RPMI7951 (cell line): ENCODE data around the gene KLHL29. TPM values are rescaled to one million over a fixed set of nuclear protein-coding genes. Genes with fewer than 3 reads are reported as not detected.
"Not testable (repeated sequence)": the region's sequence is repeated elsewhere in the genome, so short reads cannot be mapped to it uniquely, and the experiment has no call there.

Experiments used
- DNase-seq: peaks from one replicate; pipeline ENCODE4 v3.0.0-alpha.2; 2012; ENCODE audit warnings: low read depth
- total RNA-seq: library from RNA; depleted of rRNA; stranded (reverse); fragments of >200 nt; shearing (Covaris generic); gene quantifications from 2 replicates; pipeline ENCODE4 v1.2.3, GENCODE V29; 2014

KLHL29 gene
- total RNA-seq, 1 experiment from 2014 or later = 0.84 TPM

DNA sequence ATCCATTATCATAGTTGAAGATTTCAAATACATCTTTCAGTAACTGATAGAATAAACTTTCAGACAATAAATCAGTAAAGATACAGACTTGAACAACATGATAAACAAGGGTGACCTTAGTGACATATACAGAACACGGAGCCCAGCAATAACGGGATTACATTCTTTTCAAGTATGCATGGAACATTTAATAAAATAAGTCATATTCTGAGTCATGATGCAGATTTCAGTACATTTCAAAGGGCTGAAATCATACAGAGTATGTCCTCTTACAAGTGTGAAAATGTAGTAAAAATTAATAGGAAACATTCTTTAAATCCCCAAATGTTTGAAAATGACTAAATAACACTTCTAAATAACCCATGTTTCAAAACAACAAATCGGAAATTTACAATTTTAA lies 17.2 kb upstream of the KLHL29 start:
- no peak for DNase-seq

DNA sequence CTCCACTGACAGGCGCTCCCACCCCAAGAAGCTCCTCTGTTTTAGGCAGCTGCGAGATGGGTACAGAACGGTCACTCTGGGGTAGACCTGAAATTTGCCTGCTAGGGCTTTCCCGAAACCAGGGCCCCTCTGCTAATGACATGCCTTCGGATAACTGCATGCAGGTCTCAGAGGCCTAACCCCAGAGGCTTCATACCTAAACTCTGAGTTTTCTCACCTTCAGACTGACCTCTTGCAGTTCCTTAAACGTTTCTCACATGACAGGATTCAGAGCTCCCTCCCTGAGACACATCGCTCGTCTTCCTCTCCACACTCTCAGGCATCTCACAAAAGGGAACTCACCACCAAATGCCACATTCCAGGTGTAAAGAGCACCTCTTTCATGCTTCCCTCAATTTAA lies 11.3 kb upstream of the KLHL29 start:
- no peak for DNase-seq

DNA sequence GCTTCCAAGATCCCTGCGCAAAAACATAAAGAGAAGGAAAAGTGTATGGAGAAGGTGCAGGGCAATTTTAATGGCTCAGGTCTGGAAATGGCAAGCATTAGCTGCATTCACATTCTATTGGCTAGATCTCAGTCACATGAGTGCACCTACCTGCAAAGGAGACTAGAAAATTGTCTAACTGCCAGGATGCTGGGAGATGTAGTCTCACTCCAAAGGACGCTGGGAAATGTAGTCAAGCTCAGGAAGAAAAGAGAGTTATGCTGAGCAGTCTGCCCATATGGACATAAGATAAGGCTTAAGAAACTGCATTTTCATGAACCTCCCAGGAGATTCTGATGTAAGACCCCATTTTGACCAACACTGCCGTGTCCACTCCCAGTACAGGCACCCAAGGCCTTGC lies 9.5 kb upstream of the KLHL29 start:
- DNase-seq = no peak

DNA sequence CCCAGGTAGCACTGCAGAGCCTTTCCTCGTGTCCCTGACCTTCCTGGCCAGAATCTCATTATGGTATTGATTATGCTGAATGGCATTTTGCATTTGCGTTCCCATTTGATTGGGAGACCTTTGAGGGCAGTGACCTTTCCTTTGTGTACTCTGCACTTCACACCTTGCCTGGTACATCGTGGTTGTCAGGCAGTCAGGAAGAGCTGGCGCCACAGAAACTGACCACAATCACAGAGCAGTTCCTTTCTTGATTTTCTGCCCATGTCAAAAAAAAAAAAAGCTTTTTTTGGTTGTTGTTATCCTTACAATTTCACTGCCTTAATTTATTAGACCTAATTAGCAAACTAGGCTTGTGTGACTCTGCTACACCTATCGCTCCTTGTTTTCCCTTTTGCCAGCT lies 8.9 kb upstream of the KLHL29 start:
- no peak for DNase-seq

DNA sequence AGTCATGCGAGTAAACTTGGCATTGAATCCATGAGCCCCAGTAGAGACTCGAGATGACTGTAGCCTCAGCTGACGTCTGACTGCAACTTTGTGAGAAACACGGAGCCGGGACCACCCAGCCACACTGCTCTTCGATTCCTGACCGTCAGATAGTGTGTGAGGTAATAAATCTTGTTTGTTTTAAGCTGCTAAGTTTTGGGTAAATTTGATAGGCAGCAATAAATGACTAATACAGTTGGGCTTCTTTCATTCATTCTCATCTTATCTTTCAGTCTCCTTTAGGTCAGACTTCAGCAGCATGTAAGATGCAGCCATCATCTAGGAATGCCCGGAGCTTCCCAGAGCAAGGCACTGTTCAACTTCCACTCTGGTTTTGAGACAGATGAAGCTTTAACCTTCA lies 8.0 kb upstream of the KLHL29 start:
- DNase-seq = no peak

DNA sequence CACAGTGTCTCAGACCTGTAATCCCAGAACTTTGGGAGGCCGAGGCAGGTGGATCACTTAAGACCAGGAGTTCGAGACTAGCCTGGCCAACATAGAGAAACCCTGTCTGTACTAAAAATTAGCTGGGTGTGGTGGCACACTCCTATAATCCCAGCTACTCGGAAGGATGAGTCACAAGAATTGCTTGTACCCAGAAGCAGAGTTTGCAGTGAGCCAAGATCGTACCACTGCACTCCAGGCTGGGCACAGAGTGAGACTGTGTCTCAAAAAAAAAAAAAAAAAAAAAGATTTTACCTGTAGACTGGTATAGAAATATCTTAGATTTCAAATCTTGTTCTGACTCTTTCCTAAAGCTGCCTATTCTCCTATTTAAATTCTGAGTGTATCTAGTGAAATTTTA lies 7.2 kb upstream of the KLHL29 start:
- DNase-seq = no peak

DNA sequence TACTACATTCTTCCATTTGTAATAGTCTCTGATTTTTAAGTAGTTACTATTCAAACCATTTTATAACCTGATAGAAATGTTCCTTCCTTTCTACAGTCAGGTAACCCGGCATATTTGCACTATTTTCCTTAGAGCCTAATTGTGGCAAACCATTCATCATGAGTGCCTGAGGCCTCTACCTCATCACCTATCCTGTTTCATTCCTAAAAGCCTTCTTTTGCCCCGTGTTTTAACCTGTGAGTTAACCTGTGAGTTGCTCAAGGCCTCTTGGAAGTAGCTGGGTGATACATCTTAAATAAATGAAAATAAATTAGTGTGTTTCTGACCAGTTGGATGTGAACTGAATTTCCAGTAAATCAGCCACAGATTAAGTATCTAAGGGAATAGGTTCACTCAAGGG lies 6.5 kb upstream of the KLHL29 start:
- DNase-seq = no peak

DNA sequence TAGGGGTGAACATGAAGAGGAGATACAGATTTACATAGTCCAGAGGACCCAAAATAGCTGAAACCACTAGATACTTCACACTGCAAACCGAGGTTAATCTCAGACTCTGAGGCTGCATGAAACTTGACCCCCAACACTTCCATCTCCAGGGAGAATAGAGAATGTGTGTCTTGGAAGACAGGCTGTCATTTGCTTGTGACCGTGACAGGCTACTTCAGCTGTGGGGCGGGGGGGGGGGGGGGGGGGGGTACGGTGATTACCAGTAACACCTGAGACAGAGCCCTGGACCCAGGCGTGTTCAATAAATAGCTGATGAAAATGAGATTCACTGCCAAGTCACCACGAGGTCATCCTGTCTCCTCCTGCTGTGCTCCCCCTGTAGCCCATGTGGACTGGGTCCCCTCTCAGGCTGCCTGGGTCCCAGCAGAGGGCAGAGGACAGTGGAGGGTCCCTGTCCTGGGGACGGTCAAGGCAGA lies 5.7 kb upstream of the KLHL29 start:
- no peak for DNase-seq

DNA sequence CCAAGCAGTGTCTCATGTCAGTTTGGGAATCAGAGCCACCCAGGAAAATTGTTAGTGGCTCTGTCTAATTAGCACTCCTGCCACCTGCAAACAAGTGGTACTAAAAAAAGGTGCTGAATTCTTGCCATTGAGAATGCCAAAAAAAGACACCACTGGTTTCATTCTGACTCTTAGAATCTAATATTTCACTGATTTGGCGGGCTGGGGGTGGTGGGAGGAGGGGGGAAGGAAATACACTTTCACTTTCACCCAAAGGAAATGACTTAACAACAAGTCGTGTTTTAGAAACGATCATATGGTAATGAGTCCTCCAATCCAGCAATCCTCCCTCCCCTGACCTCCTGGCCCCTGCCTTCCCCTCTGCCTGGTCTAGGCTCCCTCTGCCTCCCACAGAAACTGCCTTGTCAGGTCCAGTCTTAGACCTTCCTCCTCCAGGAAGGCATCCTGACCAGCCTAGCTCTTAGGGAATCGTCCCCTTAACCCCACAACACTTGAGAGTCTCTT lies 4.4 kb upstream of the KLHL29 start:
- no peak for DNase-seq

DNA sequence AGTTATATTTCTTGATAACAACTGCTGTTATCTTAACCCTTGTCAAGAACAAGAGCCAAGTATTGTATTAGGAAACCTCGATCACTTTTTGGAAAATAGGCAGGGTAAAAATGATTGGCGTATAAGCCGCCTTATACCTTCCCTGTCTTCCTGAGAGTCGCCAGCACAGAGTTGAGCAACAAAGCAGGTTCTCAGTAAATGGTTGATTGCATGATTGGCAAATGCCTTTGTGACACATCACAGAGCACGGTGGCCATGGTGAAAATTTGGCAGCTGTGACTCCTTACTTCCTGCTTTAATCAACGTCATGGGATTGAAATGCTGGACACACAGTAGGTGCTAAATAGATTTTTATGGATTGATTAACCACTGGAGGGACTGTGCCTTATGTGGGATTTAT lies 3.9 kb upstream of the KLHL29 start:
- DNase-seq = peak; percentile 80

DNA sequence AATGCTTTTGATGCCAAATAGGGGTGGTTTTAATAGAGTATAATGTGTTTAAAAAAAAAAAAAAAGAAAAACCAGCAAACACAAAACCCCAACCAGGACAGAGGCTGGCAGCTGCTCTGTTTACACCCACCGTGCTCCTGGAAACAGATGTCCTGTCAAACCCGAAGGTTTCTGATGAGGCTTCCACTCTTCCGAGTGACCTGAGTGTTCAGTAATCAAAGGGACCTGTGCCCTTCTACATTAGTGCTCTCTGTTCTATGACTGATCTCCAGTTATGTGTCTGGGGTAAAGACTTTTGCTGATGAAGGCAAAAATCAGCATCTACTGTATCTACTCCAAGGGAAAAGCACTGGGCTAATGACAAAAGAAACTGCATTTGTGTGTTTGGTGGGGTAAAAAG lies 3.5 kb upstream of the KLHL29 start:
- DNase-seq = no peak

DNA sequence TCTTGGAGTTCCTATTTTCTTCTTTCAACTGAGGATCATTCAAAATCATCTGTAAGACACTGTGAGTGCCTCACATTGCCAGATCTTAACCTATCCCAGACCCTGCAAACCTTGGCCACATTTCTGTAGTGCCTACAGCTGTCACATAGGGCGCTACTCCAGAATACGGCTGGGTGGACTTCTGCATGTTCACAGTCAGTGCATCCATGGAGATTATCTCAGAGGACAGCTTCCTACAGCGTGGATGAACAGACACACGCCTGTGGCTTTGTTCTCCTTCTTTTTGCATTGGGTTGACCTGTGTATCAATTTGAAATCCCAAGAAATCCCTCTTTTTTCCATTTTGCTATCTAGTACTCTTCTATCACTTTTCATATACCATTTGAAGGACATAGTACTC lies 1.9 kb upstream of the KLHL29 start:
- DNase-seq = no peak

DNA sequence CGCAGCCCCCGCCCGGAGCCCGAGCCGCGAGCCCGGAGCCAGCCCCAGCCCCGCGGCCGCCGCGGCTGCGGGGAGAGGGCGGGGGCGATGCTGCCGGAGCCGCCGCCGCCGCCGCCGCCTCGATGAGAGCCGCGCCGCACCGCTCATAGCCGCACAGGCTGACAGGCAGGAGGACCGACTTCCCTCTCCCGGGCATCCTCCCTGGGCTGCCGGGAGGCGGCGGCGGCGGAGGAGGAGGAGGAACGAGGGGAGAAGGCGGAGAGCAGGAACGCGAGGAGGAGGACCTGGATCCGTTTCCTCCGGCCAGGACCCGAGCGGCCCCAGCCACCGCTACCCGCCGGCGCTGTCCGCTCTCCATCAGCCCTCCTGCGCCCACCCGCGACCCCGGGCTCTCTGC lies 370 bp downstream of the KLHL29 start:
- peak; percentile 30 for DNase-seq

DNA sequence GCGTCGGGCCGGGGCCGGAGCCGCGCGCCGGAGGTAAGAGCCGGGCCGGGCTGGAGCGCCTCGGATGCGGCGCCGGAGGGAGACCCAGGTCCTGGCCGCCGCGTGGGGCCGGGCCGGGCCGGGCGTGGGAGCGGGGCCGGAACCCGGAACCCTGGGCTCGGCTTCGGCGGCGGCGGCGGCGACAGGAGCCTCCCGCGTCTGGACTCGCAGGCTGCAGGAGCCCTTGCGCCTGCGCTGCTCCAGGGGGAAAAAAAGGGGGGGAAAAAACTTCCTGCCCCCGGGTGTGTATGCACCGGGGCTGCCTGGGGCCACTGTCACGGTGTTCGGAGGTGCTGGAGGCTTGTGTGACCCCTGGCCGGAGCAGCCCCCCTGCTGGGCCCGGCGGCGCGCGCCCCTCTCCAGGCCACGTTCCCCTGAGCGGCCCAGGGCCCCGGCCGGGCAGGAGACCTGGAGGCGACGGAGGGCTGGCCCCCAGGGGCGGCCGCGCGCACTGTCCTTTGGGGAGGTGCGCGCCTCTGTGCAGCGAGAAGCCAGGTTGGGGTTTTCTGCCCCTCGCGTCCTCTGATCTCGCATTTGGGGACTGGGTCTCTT lies 864 bp downstream of the KLHL29 start:
- no peak for DNase-seq

DNA sequence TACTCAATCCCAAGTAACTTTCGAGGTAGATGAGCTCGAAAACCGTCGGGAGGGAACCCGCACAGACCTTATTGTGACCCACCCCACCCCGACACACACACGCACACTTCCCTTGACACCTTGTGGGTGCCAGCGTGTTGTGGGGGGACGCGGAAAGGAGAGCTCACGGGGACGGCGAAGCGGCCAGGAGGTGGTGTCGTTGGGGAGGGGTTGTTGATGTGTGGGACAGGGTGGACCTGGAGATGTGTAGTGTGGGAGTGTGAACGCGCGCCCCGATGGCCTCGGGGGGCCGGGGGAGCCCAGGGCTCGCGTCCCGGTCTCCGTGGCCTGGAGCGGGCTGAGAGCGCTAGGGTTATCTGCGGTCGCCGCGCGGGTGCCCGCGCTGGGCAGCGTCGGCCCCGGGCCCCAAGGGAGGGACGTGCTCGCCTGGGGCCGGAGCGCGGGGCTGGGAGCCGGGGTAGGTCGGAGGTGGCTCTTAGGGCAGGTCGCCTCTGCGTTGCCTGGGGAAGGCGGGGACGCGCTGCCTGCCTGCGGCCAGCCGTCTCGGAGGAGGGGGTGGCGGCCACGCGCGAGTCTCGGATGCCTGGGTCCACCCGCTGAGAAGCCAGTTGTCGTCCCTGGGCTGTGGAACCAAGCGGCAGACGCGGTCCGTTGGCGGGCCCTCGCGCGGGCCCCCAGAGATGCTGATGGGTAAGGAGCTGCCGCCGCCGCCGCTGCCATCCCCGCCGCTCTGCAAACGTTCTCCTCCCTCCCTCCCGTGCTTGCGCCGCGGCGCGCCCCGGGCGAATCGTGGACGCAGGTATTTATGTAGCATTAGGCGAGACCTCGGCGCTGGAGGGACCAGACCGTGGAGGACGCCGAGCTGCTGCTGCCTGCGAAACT lies 1.6 kb downstream of the KLHL29 start:
- no peak for DNase-seq

DNA sequence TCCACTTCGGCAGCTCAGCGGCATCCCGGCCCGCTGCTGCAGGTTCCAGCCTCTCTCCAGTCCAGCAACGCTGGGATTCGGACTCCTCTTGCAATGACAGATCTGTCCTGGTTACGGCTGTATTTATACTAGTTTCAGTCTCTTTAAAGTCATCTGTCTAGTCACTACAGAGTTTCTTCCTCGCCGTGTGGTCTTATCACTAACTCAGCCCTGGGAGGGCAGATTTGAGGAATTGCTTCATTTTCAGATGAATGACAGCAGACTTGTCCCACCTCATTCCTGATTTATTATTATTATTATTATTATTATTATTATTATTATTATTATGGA lies 2.2 kb downstream of the KLHL29 start:
- no peak for DNase-seq

DNA sequence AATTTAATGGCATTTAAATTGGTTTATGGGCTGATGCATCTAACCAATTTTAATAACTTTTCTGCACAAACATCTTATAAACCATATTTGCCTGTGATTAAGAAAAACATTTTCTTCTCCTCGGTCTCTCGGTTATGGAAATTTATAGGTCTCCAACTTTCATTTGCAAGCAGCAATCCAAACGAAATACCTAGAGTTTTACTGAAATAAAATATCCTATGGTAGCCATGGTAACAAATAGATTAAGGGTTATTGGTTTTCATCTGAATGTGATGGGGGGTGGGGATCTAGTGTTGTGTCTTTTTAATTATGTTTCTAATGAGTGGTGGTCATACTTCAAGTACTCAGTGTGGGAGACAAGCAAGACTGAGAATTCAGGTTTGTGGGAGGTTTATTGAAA lies 2.9 kb downstream of the KLHL29 start:
- DNase-seq = no peak

DNA sequence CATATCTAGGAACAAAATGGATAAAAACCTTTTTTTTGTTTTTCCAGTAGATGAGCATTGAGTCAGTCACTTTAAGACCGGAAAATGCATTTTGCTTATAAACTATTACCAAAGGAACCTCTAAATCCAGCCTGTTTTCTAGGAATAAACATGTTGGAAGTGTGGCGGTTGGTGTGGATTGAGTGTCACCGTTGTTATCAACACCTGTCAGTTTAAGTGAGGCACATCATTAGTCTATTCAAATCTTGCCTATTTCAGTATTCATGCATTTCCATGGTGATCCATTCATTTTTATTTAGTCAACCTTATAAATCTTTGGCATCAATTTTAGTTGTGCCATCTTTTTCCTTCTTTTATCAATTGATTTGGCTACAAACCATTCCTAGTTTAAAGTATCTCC lies 3.3 kb downstream of the KLHL29 start:
- no peak for DNase-seq

DNA sequence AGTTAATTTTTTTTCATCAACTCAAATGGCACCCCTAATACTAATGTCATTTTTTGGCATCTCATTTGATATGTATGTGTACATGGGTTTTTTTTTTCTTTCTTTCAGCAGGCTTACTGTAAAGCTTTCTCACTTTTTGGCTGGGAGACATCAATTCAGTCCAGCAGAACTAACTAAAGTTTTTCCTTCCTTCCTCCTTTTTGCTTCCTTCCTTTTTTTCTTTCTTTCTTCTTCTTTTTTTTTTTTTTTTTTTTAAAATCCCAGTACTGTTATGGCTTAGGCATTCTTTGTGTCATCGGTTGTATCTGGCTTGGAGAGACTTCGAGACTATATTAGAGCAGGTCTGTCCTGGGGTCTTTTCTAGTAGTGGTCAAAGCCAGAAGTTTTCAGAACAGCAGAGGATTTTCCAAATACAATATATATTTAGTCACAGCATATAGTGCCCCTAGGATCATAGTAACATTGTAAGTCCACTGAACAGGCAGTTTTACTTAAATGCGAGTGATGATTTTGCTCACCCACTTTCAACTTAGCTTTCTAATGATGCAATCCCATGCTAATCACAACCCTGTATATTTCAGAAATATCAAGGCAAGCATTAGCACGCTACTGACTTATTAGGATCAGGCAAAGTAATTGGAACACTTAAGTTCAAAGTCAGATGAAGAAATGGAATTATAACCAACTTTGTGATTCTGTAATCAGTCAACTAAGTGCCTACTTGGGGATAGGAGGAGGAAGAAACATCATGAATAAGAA lies 4.0 kb downstream of the KLHL29 start:
- DNase-seq = no peak

DNA sequence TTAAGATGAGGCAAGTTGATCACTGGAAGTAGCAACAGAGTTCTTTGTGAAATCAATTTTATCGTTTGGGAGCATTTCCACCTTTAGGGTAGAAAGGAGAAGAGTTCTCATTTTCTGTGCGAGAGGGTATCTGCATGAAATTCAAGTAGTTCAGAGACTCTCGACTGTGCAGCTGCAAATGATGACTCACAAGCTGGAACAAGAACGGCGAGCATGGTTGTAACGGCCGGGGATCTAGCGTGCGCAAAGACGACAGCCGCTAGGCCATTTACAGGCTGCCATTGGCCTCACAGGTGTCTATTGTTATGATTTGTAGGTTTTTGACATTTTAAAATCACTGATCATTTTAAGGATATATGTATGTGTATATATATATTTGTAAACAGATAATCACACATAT lies 5.2 kb downstream of the KLHL29 start:
- no peak for DNase-seq

DNA sequence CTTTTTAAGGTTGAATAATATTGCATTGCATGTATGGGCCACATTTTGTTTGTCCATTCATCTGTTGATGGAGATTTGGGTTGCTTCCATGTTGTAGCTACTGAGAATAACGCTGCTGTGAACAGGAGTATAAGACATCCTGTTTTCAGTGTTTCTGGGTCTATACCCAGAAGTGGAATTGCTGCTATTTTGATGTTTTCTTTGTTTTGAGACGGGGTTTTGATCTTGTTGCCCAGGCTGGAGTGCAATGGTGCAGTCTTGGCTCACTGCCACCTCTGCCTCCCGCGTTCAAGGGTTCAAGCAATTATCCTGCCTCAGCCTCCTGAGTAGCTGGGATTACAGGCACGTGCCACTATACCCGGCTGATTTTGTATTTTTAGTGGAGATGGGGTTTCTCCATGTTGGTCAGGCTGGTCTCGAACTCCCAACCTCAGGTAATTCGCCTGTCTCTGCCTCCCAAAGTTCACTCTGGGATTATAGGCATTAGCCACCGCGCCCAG lies 6.3 kb downstream of the KLHL29 start:
- not testable (repeated sequence) for DNase-seq

DNA sequence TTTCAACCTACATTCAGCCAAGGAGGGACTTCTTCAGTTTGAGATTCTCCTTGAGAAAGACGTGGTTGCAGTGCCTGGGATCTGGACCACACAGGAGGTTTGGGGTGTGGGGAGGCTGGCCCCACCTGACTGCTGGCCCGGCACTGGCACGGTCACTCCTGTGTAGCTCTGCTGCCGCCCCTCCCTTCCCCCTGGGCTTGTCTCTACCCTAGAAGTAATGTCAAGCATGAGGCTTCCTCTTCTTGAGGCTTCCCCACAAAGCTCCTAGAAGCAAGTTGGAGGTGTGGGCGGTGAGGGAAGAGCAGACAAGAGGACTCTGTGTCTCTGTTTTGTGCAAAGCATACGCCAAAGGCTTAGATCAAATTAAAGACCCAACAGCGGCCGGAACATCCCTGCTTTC lies 8.7 kb downstream of the KLHL29 start:
- no peak for DNase-seq

DNA sequence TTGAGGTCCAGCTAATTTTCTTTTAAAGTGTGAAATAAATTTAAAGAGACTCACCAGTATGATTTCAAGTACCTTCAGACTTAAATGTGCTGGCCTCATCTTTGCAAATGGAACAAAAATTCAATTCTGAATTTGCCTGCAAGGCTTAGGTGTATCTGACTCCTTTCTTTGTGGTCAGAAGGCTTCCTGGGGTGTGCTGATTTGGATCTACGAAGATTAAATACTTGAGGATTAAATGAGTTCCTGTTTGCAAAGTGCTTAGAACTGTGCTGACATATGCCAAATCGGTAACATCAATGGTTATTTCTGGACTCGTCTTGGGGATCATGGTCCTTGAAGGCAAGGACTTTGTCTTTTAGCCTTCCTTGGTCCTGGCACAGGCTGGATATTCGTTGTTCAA lies 9.7 kb downstream of the KLHL29 start:
- DNase-seq = no peak
